ENCODE data around the gene CERS6.

DNA sequence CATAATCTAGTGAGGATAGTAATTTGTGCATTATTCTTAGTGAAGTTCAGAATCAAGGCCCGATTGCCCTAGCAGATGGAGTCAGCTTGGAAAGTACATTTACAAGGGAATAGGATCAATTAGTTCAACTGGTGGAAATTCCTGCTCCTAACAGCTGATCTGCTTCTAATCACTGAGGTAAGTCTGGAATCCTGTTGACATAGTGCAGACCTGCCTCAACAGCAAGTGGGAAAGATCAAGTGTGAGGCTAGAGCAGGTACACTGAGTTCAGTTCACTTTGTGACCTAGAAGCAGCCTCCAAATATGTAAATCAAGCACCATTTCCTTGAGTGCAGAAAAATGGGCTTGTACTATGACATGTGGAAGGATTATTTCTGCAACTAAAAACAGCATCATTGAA, 235.1 kb downstream of the CERS6 start:
- TF ChIP-seq, protein P1, sequence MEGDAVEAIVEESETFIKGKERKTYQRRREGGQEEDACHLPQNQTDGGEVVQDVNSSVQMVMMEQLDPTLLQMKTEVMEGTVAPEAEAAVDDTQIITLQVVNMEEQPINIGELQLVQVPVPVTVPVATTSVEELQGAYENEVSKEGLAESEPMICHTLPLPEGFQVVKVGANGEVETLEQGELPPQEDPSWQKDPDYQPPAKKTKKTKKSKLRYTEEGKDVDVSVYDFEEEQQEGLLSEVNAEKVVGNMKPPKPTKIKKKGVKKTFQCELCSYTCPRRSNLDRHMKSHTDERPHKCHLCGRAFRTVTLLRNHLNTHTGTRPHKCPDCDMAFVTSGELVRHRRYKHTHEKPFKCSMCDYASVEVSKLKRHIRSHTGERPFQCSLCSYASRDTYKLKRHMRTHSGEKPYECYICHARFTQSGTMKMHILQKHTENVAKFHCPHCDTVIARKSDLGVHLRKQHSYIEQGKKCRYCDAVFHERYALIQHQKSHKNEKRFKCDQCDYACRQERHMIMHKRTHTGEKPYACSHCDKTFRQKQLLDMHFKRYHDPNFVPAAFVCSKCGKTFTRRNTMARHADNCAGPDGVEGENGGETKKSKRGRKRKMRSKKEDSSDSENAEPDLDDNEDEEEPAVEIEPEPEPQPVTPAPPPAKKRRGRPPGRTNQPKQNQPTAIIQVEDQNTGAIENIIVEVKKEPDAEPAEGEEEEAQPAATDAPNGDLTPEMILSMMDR (IDR thresholded peaks at IDR 0.05), result no peak
- TF ChIP-seq POLR2A (IDR thresholded peaks at IDR 0.05), result no peak
